Gastroesophageal sphincter (tissue), 3 donors: ENCODE data around the gene TRIM29.

Experiments used
- CTCF ChIP-seq, 4 experiments: fragments of 200-600 bp in 2 of 4; fragments of 450-650 bp in 2 of 4; sonication (generic) in 1 of 4; IDR thresholded peaks; one replicate each; pipeline ENCODE4 v1.5.1; 2017 to 2019; ENCODE audit warnings: antibody characterized with exemption in 4 of 4, mild to moderate bottlenecking in 2 of 4, moderate library complexity in 2 of 4
- EP300 ChIP-seq: sonication (generic); formaldehyde crosslinking; IDR thresholded peaks from one replicate; pipeline ENCODE4 v1.6.1; 2017; ENCODE audit warnings: antibody characterized with exemption, mild to moderate bottlenecking
- POLR2A ChIP-seq, 2 donors: fragments of 450-650 bp; IDR thresholded peaks; one replicate each; pipeline ENCODE4 v1.6.1; 2017; ENCODE audit warnings: antibody characterized with exemption in 2 of 2, mild to moderate bottlenecking in 2 of 2, moderate library complexity in 1 of 2
- POLR2AphosphoS5 ChIP-seq: sonication (generic); formaldehyde crosslinking; IDR thresholded peaks from one replicate; pipeline ENCODE4 v1.6.1; 2017; ENCODE audit warnings: antibody characterized with exemption

GRCh38 chr11:120186456-120186773 lies 48.5 kb upstream of the TRIM29 start:
- TF ChIP-seq CTCF (IDR thresholded peaks at IDR 0.05) = no peak
- TF ChIP-seq POLR2A (IDR thresholded peaks at IDR 0.05) = no peak
- no peak for TF ChIP-seq POLR2AphosphoS5
- TF ChIP-seq EP300 = no peak
